Heart left ventricle (tissue), 16 donors: Measurements from ENCODE around the gene TOP3B. TPM values are rescaled to one million over a fixed set of nuclear protein-coding genes. Genes with fewer than 3 reads are reported as not detected.
"Not testable (repeated sequence)": the region's sequence is repeated elsewhere in the genome, so short reads cannot be mapped to it uniquely, and the experiment has no call there.

Source experiments
- ATAC-seq, 4 donors: fragments of 200-7000 bp; cut with Tn5 transposase; one replicate each; pipeline ENCODE4 v1.9.1; 2020 to 2022; ENCODE audit warnings: moderate library complexity in 4 of 4, mild to moderate bottlenecking in 3 of 4, moderate number of reproducible peaks in 1 of 4
- DNase-seq, 5 donors: peaks; one replicate each; pipeline ENCODE4 v3.0.0-alpha.2; 2020
- H3K27ac ChIP-seq, 12 donors: fragments of 200-600 bp; sonication (generic) in 4 of 12; one replicate each; pipeline versions ENCODE4 v1.5.0 to v1.8.0; 2016 to 2022; ENCODE audit warnings: mild to moderate bottlenecking in 2 of 12
- H3K27me3 ChIP-seq, 9 donors: fragments of 200-600 bp; sonication (generic) in 2 of 9; one replicate each; pipeline versions ENCODE4 v1.5.1 to v1.8.0; 2016 to 2022; ENCODE audit warnings: mild to moderate bottlenecking in 3 of 9
- H3K36me3 ChIP-seq, 9 donors: fragments of 200-600 bp; sonication (generic) in 2 of 9; one replicate each; pipeline versions ENCODE4 v1.5.0 to v1.8.0; 2018 to 2022; ENCODE audit warnings: mild to moderate bottlenecking in 2 of 9
- H3K4me1 ChIP-seq, 12 donors: fragments of 200-600 bp; sonication (generic) in 4 of 12; one replicate each; pipeline versions ENCODE4 v1.5.0 to v1.8.0; 2016 to 2022; ENCODE audit warnings: mild to moderate bottlenecking in 3 of 12
- H3K4me3 ChIP-seq, 12 donors: fragments of 200-600 bp; sonication (generic) in 4 of 12; one replicate each; pipeline versions ENCODE4 v1.5.0 to v1.8.0; 2017 to 2022; ENCODE audit warnings: mild to moderate bottlenecking in 9 of 12, moderate library complexity in 4 of 12
- H3K9me3 ChIP-seq, 12 donors: fragments of 200-600 bp; sonication (generic) in 4 of 12; one replicate each; pipeline versions ENCODE4 v1.5.0 to v1.8.0; 2016 to 2022; ENCODE audit warnings: mild to moderate bottlenecking in 1 of 12
- CTCF ChIP-seq, 12 donors: fragments of 200-600 bp; sonication (generic) in 4 of 12; IDR thresholded peaks; one replicate each; pipeline versions ENCODE4 v1.5.0 to v1.8.0; 2018 to 2022; ENCODE audit warnings: antibody characterized with exemption in 12 of 12, mild to moderate bottlenecking in 5 of 12
- POLR2A ChIP-seq, 2 donors: fragments of 450-650 bp; IDR thresholded peaks; one replicate each; pipeline ENCODE4 v1.6.1; 2017; ENCODE audit warnings: antibody characterized with exemption in 2 of 2, mild to moderate bottlenecking in 2 of 2, moderate library complexity in 2 of 2
- WGBS, 4 donors: extraction: QIAGEN DNeasy Blood & Tissue Kit in 2 of 4; methylation state at CpG; one replicate each; pipeline versions ENCODE4 v1.1.5 to v1.1.7; 2013 to 2018; 5-methylcytosine and 5-hydroxymethylcytosine counted together
- intact Hi-C, 10 donors: fragments of 100-400 bp; cut with DNase I; formaldehyde crosslinking; loops; one replicate each; pipeline versions ENCODE4 v1.11.1 to v1.14.2; 2022
- polyA plus RNA-seq, 2 donors: library from polyadenylated mRNA; stranded (reverse); fragments of 200-250 nt; gene quantifications; one replicate each; pipeline ENCODE4 v1.2.3, GENCODE V29; 2013
- total RNA-seq, 9 donors: library from RNA; depleted of rRNA in 2 of 9; stranded (reverse); fragments of >200 nt in 2 of 9; fragmentation: NEBNext Ultra II Directional in 3 of 9; extraction: Animal tissue kit (Norgen Biotek cat#: 25700) in 3 of 9; gene quantifications; one replicate each; pipeline versions ENCODE4 v1.1.0 to v1.2.4, GENCODE V29; 2016 to 2023
- donor health status: ischemic (EF 13 %, LVEDD 7.1; RV severe dilation, severe dysfunction).
- donor health status: healthy with polysubstance abuse.
- donor health status: DM: no; HTN: yes; CAD: no.
- donor health status: DM: no; HTN: no; CAD: no.
- donor health status: ischemic (EF 25% LVEDD 6.9; RV normal size, moderate dysfunction).
- donor health status: ischemic (EF 25% LVEDD 5.7; RV mildly dilated, moderate dysfunction).
- donor health status: healthy.
- donor health status: DM: yes; HTN: yes; CAD: no.
- donor health status: ischemic (EF 35%, LVEDD 5.7; RV mildly dilated, moderate dysfunction).
- donor health status: nonischemic (EF 11% LVEDD 7.7; RV severe dilation, severe dysfunction).
- donor health status: DM: yes; HTN: yes; CAD: no.
- donor health status: PGD.
- donor health status: ischemic (EF 29% LVEDD 5.4; RV normal size, mild dysfunction).
- donor health status: nonischemic (EF 23%, LVEDD 6.1; RV moderate dilation, normal function).

TOP3B gene
- total and polyA plus RNA-seq, 11 donors = 9.5 to 12.9 (median 11.1) TPM

- peaks cover 0 to 24% (median 20%) of the 10 kb centered on the region in 9 donors for H3K36me3 ChIP-seq
- H3K4me1 ChIP-seq = peaks cover 0 to 15% (median 6%) of the 10 kb centered on the region in 12 donors
- no peaks in the 10 kb centered on the region for H3K9me3 ChIP-seq
- 86 to 100% (median 90%) methylated on average over 5 to 6 of the region's 6 CpGs for WGBS, 4 donors
- H3K4me3 ChIP-seq = no peak overlapping the region
- ATAC-seq = peak in 1 of 4 donors; percentile 3
- H3K27me3 ChIP-seq = no peaks in the 10 kb centered on the region
- TF ChIP-seq POLR2A (IDR thresholded peaks at IDR 0.05) (no peak), CTCF (IDR thresholded peaks at IDR 0.05) (no peak)
- DNase-seq = no peak
- intact Hi-C loops = no loop called here
- no peak overlapping the region for H3K27ac ChIP-seq
Observed at GRCh38 chr22:21917959-21918261, 64.7 kb downstream of the TOP3B start.

DNA sequence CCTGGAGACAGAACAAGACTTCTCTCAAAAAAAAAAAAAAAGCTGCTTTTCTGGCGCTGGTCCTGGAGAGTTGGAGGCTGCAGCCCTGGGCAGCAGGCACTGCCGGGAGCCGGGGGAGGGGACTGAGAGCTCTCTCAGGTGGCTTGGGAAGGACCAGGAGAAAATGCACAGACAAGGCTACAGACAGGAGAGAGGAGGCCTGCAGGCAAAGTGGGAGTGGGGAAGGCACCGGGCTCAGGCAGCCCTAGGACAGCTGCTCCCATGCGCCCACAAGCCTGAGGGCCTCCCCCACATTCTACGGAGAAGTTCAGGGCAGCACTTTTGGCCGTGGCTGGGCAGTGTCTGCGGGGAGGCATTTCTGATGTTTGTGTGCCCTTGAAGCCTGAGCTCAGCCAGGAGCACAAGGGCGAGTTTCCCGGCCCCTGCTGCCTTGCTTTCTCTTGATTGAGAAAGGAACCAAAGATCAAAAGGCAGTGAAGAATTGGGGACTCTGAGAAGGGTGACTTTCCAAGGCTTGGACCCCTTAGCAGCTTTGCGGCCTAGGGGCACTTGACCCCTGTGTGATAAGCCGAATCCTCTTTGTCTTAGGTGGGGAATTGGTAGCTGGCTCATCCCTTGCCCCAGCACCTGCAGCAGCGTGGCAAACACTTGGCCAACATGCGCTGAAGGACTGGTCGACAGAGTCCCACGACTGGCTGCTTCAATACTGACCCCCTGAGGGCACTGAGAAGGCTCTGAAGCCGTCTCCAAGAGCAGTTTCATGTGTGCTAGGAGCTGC lies 65.2 kb downstream of the TOP3B start:
- Histone ChIP-seq H3K27ac (no peak overlapping the region), H3K4me1 (peaks cover 0 to 15% (median 6%) of the 10 kb centered on the region in 12 donors), H3K36me3 (peaks cover 0 to 19% (median 15%) of the 10 kb centered on the region in 9 donors), H3K27me3 (no peaks in the 10 kb centered on the region), H3K4me3 (no peak overlapping the region), H3K9me3 (no peaks in the 10 kb centered on the region)
- TF ChIP-seq POLR2A (IDR thresholded peaks at IDR 0.05) (no peak), CTCF (IDR thresholded peaks at IDR 0.05) (no peak)
- WGBS, 4 donors = 51 to 53% (median 52%) methylated on average over 14 to 17 of the region's 17 CpGs
- ATAC-seq (peak; percentile 9 to 53 (median 46)), DNase-seq (no peak)
- intact Hi-C loops = no loop called here

DNA sequence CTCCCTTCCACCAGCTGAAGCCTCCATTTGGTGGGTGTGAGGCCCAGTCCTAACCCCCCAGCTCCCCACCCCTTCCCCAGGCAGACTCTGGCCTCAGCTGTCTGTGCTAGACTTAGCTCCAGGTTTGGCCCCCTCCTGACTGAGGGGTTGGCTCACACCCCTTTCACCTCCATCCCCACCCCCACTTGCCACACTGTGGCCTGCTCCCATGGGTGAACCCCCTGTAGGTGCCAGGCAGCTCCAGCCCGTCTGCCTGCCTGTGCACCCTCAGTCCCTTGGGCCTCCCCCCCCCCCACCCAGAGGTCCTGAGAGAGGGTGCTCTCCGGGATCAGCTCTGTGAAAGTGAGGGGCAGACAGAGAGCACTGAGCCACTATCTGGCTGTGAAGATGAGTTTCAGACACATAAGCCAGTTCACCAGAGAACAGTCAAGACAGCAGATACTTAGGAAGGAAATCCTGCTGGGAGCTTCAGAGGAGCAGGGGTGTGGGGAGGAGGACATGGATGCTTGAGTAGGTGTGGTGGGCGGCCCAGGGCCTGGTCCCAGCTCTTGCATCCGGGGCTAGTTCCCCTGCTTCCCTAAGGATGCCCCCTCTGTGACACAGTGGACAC lies 66.2 kb downstream of the TOP3B start:
- Histone ChIP-seq H3K36me3 (peaks cover 0 to 13% (median 6%) of the 10 kb centered on the region in 9 donors), H3K4me1 (peaks cover 0 to 15% (median 6%) of the 10 kb centered on the region in 12 donors), H3K4me3 (no peak overlapping the region), H3K27ac (no peak overlapping the region), H3K9me3 (no peaks in the 10 kb centered on the region), H3K27me3 (no peaks in the 10 kb centered on the region)
- DNase-seq (no peak), ATAC-seq (no peak)
- TF ChIP-seq POLR2A (IDR thresholded peaks at IDR 0.05) (no peak), CTCF (IDR thresholded peaks at IDR 0.05) (no peak)
- intact Hi-C loops = no loop called here
- 75 to 86% (median 80%) methylated on average over 3 to 4 of the region's 4 CpGs for WGBS, 4 donors

GRCh38 chr22:21915624-21916308 lies 66.8 kb downstream of the TOP3B start:
- intact Hi-C loops = no loop called here
- Histone ChIP-seq H3K36me3 (peaks cover 0 to 7% (median 5%) of the 10 kb centered on the region in 9 donors), H3K27ac (no peak overlapping the region), H3K4me1 (peaks cover 0 to 15% (median 6%) of the 10 kb centered on the region in 12 donors), H3K27me3 (no peaks in the 10 kb centered on the region), H3K4me3 (no peak overlapping the region), H3K9me3 (no peaks in the 10 kb centered on the region)
- ATAC-seq = no peak
- TF ChIP-seq POLR2A (IDR thresholded peaks at IDR 0.05) (no peak), CTCF (IDR thresholded peaks at IDR 0.05) (no peak)
- WGBS, 4 donors = 94 to 100% (median 96%) methylated on average over 4 of the region's 4 CpGs
- DNase-seq = no peak

GRCh38 chr22:21914033-21914642 lies 68.4 kb downstream of the TOP3B start:
- ATAC-seq, intact Hi-C loops, H3K27ac ChIP-seq, H3K4me3 ChIP-seq, H3K27me3 ChIP-seq, H3K36me3 ChIP-seq, H3K9me3 ChIP-seq, DNase-seq: not testable (repeated sequence)
- peaks cover 0 to 15% (median 6%) of the 10 kb centered on the region in 12 donors for H3K4me1 ChIP-seq
- WGBS, 4 donors = 88 to 97% (median 96%) methylated on average over 8 of the region's 8 CpGs

DNA sequence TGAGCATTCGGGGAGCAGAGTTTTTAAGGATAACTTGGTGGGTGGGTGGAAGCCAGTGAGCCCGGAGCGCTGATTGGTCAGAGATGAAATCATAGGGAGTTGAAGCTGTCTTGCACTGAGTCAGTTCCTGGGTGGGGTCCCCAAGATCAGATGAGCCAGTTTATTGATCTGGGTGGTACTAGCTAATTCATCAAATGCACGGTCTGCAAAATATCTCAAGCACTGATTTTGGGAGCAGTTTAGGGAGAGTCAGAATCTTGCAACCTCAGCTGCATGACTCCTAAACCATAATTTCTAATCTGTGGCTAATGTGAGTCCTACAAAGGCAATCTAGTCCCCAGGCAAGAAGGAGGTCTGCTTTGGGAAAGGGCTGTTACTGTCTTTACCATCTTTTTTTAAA lies 72.2 kb downstream of the TOP3B start:
- H3K4me3 ChIP-seq, H3K27ac ChIP-seq, H3K36me3 ChIP-seq, intact Hi-C loops, ATAC-seq, H3K4me1 ChIP-seq, H3K9me3 ChIP-seq, H3K27me3 ChIP-seq, DNase-seq: not testable (repeated sequence)
- WGBS, 4 donors = 90 to 93% (median 91%) methylated on average over 4 of the region's 4 CpGs
